ENCODE results near the gene SAP30L.

SAP30L gene

DNA sequence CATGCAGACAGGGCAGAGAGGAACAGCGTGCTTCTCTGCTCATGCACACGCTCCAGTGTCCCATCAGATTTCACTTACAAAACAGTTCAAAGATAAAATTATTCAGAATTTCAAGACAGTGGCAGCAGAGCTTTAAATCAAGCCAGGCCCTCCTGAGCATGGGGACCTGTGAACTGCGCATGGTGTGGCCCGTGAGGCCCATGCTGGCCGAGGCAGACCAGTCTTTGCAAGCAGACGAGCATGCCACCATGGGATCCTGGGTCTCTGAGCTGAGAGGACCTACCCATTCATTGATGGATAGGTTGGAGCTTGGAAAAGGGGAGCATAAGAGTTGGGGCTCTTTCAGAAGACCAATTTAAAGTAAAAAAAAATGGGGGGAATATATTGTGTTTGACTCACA lies 35.0 kb upstream of the SAP30L start:
- Histone ChIP-seq H3K27ac (no peak overlapping the region), H3K9me3 (no peaks in the 10 kb centered on the region), H3K4me3 (ENCODE audit: low read depth in 1 of 2, low read length in 1 of 2) (no peak overlapping the region), H3K4me1 (ENCODE audit: control insufficient read depth in 1 of 2, insufficient read depth in 1 of 2, low read depth in 1 of 2, low read length in 1 of 2) (no peaks in the 10 kb centered on the region), H3K36me3 (peaks cover 65% of the 10 kb centered on the region), H3K27me3 (no peaks in the 10 kb centered on the region)
- no peak for TF ChIP-seq CTCF (IDR thresholded peaks at IDR 0.05)

GRCh38 chr5:154411338-154411737 lies 34.5 kb upstream of the SAP30L start:
- no peak overlapping the region for H3K27ac ChIP-seq
- no peak overlapping the region for H3K4me3 ChIP-seq (ENCODE audit: low read depth in 1 of 2, low read length in 1 of 2)
- H3K9me3 ChIP-seq: no peaks in the 10 kb centered on the region
- H3K36me3 ChIP-seq: peaks cover 69% of the 10 kb centered on the region
- no peak for TF ChIP-seq CTCF (IDR thresholded peaks at IDR 0.05)
- no peaks in the 10 kb centered on the region for H3K27me3 ChIP-seq
- no peaks in the 10 kb centered on the region for H3K4me1 ChIP-seq (ENCODE audit: control insufficient read depth in 1 of 2, insufficient read depth in 1 of 2, low read depth in 1 of 2, low read length in 1 of 2)

GRCh38 chr5:154412316-154412715 lies 33.5 kb upstream of the SAP30L start:
- Histone ChIP-seq H3K36me3 (peaks cover 79% of the 10 kb centered on the region), H3K9me3 (no peaks in the 10 kb centered on the region)

DNA sequence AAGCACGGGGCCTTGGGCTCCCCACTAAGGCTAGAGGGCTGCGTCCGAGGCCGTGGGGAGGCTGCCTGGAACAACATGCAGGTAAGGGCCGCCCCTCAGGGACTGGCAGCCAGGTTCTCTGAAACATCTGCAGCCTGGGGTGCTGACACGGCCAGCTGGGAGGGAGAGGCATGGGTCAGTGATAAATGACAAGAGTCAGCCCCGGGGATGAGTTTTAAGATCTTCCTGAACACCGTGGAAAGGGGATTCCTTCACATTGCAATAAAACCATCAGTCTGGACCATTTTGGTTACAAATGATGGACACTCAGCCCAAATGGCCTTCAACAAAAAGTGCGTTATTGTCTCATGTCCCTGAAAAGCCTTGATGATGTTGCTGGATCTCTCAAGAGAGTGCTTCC lies 32.9 kb upstream of the SAP30L start:
- H3K27me3 ChIP-seq: no peaks in the 10 kb centered on the region
- TF ChIP-seq CTCF (IDR thresholded peaks at IDR 0.05): no peak
- H3K36me3 ChIP-seq: peaks cover 85% of the 10 kb centered on the region

More at GRCh38 chr5:154412316-154412715, 33.5 kb upstream of the SAP30L start:
- Histone ChIP-seq H3K4me1 (ENCODE audit: control insufficient read depth in 1 of 2, insufficient read depth in 1 of 2, low read depth in 1 of 2, low read length in 1 of 2) (no peaks in the 10 kb centered on the region), H3K4me3 (ENCODE audit: low read depth in 1 of 2, low read length in 1 of 2) (no peak overlapping the region), H3K27ac (no peak overlapping the region), H3K27me3 (no peaks in the 10 kb centered on the region)
- no peak for TF ChIP-seq CTCF (IDR thresholded peaks at IDR 0.05)

GRCh38 chr5:154415114-154415513 lies 30.7 kb upstream of the SAP30L start:
- H3K9me3 ChIP-seq: no peaks in the 10 kb centered on the region
- H3K4me1 ChIP-seq (ENCODE audit: control insufficient read depth in 1 of 2, insufficient read depth in 1 of 2, low read depth in 1 of 2, low read length in 1 of 2): no peaks in the 10 kb centered on the region
- no peaks in the 10 kb centered on the region for H3K27me3 ChIP-seq
- H3K4me3 ChIP-seq (ENCODE audit: low read depth in 1 of 2, low read length in 1 of 2): no peak overlapping the region
- TF ChIP-seq CTCF (IDR thresholded peaks at IDR 0.05): no peak
- H3K27ac ChIP-seq: no peak overlapping the region
- peaks cover 91% of the 10 kb centered on the region for H3K36me3 ChIP-seq

More for the DNA sequence above, 32.9 kb upstream of the SAP30L start:
- Histone ChIP-seq H3K9me3 (no peaks in the 10 kb centered on the region), H3K27ac (no peak overlapping the region), H3K4me1 (ENCODE audit: control insufficient read depth in 1 of 2, insufficient read depth in 1 of 2, low read depth in 1 of 2, low read length in 1 of 2) (no peaks in the 10 kb centered on the region), H3K4me3 (ENCODE audit: low read depth in 1 of 2, low read length in 1 of 2) (no peak overlapping the region)

DNA sequence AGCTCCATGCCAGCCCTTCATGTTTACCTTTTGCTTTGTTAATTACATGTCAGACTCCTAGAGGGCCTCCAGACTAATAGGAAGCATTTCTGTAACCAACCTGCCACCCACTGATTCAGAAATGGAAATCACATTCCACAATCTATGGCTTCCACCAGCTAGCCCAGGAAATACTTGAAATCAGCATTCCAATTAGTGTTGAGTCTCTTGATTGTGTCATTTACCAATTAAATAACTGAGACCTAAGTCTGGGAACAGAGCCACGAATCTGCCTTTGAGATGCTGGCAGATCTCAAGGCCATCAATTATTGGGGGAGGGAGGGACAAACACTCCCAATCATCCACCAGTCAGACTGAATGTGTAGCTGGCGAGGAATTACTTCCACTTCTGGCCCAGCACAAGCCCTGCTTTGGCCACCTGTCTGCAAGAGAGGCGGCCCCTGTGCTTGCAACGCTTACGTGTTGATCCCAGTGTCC lies 27.4 kb upstream of the SAP30L start:
- TF ChIP-seq CTCF (IDR thresholded peaks at IDR 0.05): no peak
- Histone ChIP-seq H3K27ac (no peak overlapping the region), H3K27me3 (no peaks in the 10 kb centered on the region), H3K36me3 (peaks cover 77% of the 10 kb centered on the region), H3K9me3 (no peaks in the 10 kb centered on the region), H3K4me1 (ENCODE audit: control insufficient read depth in 1 of 2, insufficient read depth in 1 of 2, low read depth in 1 of 2, low read length in 1 of 2) (no peaks in the 10 kb centered on the region), H3K4me3 (ENCODE audit: low read depth in 1 of 2, low read length in 1 of 2) (no peak overlapping the region)

Measured in neutrophil (primary cell).